Liver (tissue), 9 donors: ENCODE results near the gene GRAMD1A. TPM values are rescaled to one million over a fixed set of nuclear protein-coding genes. Genes with fewer than 3 reads are reported as not detected.

Experiments used
- DNase-seq: peaks from one replicate; pipeline ENCODE4 v3.0.0-alpha.2; 2017; ENCODE audit warnings: low spot score
- H3K27ac ChIP-seq, 2 donors: one replicate each; pipeline ENCODE4 v1.7.0; 2013; ENCODE audit warnings: inconsistent platforms in 2 of 2, low read length in 2 of 2, control low read depth in 1 of 2, low read depth in 1 of 2, mild to moderate bottlenecking in 1 of 2
- H3K27me3 ChIP-seq, 4 donors: one replicate each; pipeline versions ENCODE4 v1.6.1 to v1.7.0; 2013; ENCODE audit warnings: low read length in 3 of 4, inconsistent platforms in 1 of 4, mild to moderate bottlenecking in 1 of 4, moderate library complexity in 1 of 4; ENCODE audit not compliant: control insufficient read depth in 4 of 4, insufficient read depth in 4 of 4
- H3K36me3 ChIP-seq, 4 donors: one replicate each; pipeline versions ENCODE4 v1.6.1 to v1.7.0; 2013; ENCODE audit warnings: low read length in 3 of 4, mild to moderate bottlenecking in 3 of 4, low read depth in 1 of 4, moderate library complexity in 1 of 4; ENCODE audit not compliant: control insufficient read depth in 4 of 4, insufficient read depth in 3 of 4
- H3K4me1 ChIP-seq, 4 donors: one replicate each; pipeline versions ENCODE4 v1.6.1 to v1.7.0; 2013; ENCODE audit warnings: low read length in 3 of 4, mild to moderate bottlenecking in 3 of 4, moderate library complexity in 1 of 4; ENCODE audit not compliant: control insufficient read depth in 4 of 4, insufficient read depth in 4 of 4
- H3K4me3 ChIP-seq, 3 donors: one replicate each; pipeline versions ENCODE4 v1.6.1 to v1.7.0; 2013; ENCODE audit warnings: low read length in 3 of 3, control low read depth in 1 of 3, low read depth in 1 of 3, mild to moderate bottlenecking in 1 of 3
- H3K9ac ChIP-seq, 2 donors: one replicate each; pipeline ENCODE4 v1.7.0; 2013; ENCODE audit warnings: low read length in 2 of 2, mild to moderate bottlenecking in 2 of 2, moderate library complexity in 2 of 2, control low read depth in 1 of 2, low read depth in 1 of 2
- H3K9me3 ChIP-seq, 4 donors: one replicate each; pipeline versions ENCODE4 v1.6.1 to v1.7.0; 2013; ENCODE audit warnings: low read length in 3 of 4; ENCODE audit not compliant: control insufficient read depth in 4 of 4
- EGR1 ChIP-seq, 2 donors: IDR thresholded peaks; 2 replicates each; pipeline ENCODE4 v1.6.1; 2016 to 2018; ENCODE audit warnings: antibody characterized with exemption in 2 of 2, low read depth in 2 of 2
- FOXA1 ChIP-seq: IDR thresholded peaks from 2 replicates; pipeline ENCODE4 v1.6.1; 2016; ENCODE audit warnings: antibody characterized with exemption
- FOXA2 ChIP-seq: IDR thresholded peaks from 2 replicates; pipeline ENCODE4 v1.6.1; 2016; ENCODE audit warnings: antibody characterized with exemption
- GABPA ChIP-seq, 2 donors: IDR thresholded peaks in 1 of 2; conservative IDR thresholded peaks in 1 of 2; 2 replicates each; pipeline ENCODE4 v1.6.1; 2016; ENCODE audit warnings: antibody characterized with exemption in 2 of 2, mild to moderate bottlenecking in 1 of 2, moderate library complexity in 1 of 2
- HNF4A ChIP-seq, 2 donors: conservative IDR thresholded peaks; 2 replicates each; pipeline ENCODE4 v1.6.1; 2016; ENCODE audit warnings: antibody characterized with exemption in 2 of 2, mild to moderate bottlenecking in 2 of 2
- HNF4G ChIP-seq: IDR thresholded peaks from 2 replicates; pipeline ENCODE4 v1.6.1; 2016; ENCODE audit warnings: antibody characterized with exemption
- JUND ChIP-seq, 2 donors: IDR thresholded peaks; 2 replicates each; pipeline ENCODE4 v1.6.1; 2016; ENCODE audit warnings: antibody characterized with exemption in 2 of 2
- MAX ChIP-seq: IDR thresholded peaks from 2 replicates; pipeline ENCODE4 v1.6.1; 2016; ENCODE audit warnings: antibody characterized with exemption
- NR2F2 ChIP-seq: IDR thresholded peaks from 2 replicates; pipeline ENCODE4 v1.6.1; 2016; ENCODE audit warnings: antibody characterized with exemption
- RAD21 ChIP-seq, 2 donors: IDR thresholded peaks; 2 replicates each; pipeline ENCODE4 v1.6.1; 2016; ENCODE audit warnings: antibody characterized with exemption in 2 of 2, mild to moderate bottlenecking in 2 of 2
- REST ChIP-seq: IDR thresholded peaks from 2 replicates; pipeline ENCODE4 v1.6.1; 2016; ENCODE audit warnings: antibody characterized with exemption, mild to moderate bottlenecking
- RXRA ChIP-seq, 2 donors: IDR thresholded peaks; 2 replicates each; pipeline ENCODE4 v1.6.1; 2017 to 2018; ENCODE audit warnings: antibody characterized with exemption in 2 of 2, mild to moderate bottlenecking in 1 of 2
- SP1 ChIP-seq: IDR thresholded peaks from 2 replicates; pipeline ENCODE4 v1.6.1; 2018; ENCODE audit warnings: antibody characterized with exemption, mild to moderate bottlenecking
- TAF1 ChIP-seq: conservative IDR thresholded peaks from 2 replicates; pipeline ENCODE4 v1.6.1; 2016; ENCODE audit warnings: antibody characterized with exemption, mild to moderate bottlenecking
- WGBS: extraction: QIAGEN DNeasy Blood & Tissue Kit; methylation state at CpG from one replicate; pipeline ENCODE4 v1.1.7; 2013; 5-methylcytosine and 5-hydroxymethylcytosine counted together
- polyA plus RNA-seq, 2 donors: library from polyadenylated mRNA; stranded (reverse) in 1 of 2; unstranded in 1 of 2; fragments of 200-250 nt in 1 of 2; fragments of >200 nt in 1 of 2; fragmentation: Nextera tagmentation in 1 of 2; extraction: Ambion mirVana in 1 of 2; gene quantifications; one replicate each; pipeline versions ENCODE4 v1.2.1 to v1.2.3, GENCODE V29; 2013 to 2015
- total RNA-seq, 2 donors: library from RNA; depleted of rRNA; stranded (reverse); fragments of >200 nt; gene quantifications; one replicate each; pipeline ENCODE4 v1.2.3, GENCODE V29; 2014
- TF ChIP-seq, protein P1 (sequence below): fragments of 150-350 bp; IDR thresholded peaks from 2 replicates; pipeline ENCODE4 v1.5.1; 2017; ENCODE audit warnings: improper control_type of control experiment, low read depth, low read length; ENCODE audit not compliant: missing input control
- TF ChIP-seq, protein P2 (sequence below): IDR thresholded peaks from 2 replicates; pipeline ENCODE4 v1.6.1; 2016; ENCODE audit warnings: antibody characterized with exemption
- TF ChIP-seq, protein P3 (sequence below): IDR thresholded peaks from 2 replicates; pipeline ENCODE4 v1.6.1; 2016; ENCODE audit warnings: antibody characterized with exemption
- donor health status: healthy.
- donor health status: healthy.
- donor health status: healthy.
- donor health status: healthy.
- donor health status: healthy.

GRAMD1A gene
- total and polyA plus RNA-seq, 4 donors: 8.6 to 14.1 (median 11.2) TPM

- TF ChIP-seq, protein P1, sequence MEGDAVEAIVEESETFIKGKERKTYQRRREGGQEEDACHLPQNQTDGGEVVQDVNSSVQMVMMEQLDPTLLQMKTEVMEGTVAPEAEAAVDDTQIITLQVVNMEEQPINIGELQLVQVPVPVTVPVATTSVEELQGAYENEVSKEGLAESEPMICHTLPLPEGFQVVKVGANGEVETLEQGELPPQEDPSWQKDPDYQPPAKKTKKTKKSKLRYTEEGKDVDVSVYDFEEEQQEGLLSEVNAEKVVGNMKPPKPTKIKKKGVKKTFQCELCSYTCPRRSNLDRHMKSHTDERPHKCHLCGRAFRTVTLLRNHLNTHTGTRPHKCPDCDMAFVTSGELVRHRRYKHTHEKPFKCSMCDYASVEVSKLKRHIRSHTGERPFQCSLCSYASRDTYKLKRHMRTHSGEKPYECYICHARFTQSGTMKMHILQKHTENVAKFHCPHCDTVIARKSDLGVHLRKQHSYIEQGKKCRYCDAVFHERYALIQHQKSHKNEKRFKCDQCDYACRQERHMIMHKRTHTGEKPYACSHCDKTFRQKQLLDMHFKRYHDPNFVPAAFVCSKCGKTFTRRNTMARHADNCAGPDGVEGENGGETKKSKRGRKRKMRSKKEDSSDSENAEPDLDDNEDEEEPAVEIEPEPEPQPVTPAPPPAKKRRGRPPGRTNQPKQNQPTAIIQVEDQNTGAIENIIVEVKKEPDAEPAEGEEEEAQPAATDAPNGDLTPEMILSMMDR: no peak
- no peak for TF ChIP-seq TAF1
- TF ChIP-seq HNF4G: no peak
- no peak for TF ChIP-seq JUND (IDR thresholded peaks at IDR 0.05)
Measured at GRCh38 chr19:35033067-35034004, 33.2 kb downstream of the GRAMD1A start (continued).

DNA sequence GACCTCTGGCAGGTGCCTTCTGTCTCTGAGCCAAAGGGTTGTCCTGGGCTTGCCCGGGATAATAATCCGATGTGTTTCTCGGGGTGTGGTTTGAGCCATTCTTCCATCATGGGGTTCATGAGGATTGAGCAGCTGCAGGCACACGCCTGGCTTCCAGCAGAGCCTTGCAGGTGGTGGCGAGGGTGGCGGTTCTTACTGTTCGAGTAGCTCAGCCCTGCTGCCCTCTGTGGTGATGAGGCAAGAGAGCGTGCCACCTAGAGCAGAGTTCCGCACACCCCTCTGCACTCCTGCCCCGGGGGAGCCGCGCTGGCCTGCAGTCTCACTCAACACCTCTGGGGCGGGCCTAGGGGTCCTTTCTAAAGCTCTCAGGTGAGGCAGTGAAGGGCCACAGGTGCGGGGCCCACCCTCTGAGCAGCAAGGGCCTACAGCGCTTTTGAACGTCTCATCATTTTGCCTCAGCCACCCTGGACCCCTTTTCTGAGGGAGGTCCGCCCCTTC is 33.9 kb downstream of the GRAMD1A start:
- Histone ChIP-seq H3K27ac (no peak overlapping the region), H3K4me1 (peaks cover 6 to 24% (median 8%) of the 10 kb centered on the region in 4 donors), H3K9ac (no peak overlapping the region), H3K9me3 (no peaks in the 10 kb centered on the region), H3K27me3 (no peaks in the 10 kb centered on the region), H3K36me3 (no peaks in the 10 kb centered on the region), H3K4me3 (no peak overlapping the region)
- TF ChIP-seq, protein P1: no peak
- TF ChIP-seq, protein P2, sequence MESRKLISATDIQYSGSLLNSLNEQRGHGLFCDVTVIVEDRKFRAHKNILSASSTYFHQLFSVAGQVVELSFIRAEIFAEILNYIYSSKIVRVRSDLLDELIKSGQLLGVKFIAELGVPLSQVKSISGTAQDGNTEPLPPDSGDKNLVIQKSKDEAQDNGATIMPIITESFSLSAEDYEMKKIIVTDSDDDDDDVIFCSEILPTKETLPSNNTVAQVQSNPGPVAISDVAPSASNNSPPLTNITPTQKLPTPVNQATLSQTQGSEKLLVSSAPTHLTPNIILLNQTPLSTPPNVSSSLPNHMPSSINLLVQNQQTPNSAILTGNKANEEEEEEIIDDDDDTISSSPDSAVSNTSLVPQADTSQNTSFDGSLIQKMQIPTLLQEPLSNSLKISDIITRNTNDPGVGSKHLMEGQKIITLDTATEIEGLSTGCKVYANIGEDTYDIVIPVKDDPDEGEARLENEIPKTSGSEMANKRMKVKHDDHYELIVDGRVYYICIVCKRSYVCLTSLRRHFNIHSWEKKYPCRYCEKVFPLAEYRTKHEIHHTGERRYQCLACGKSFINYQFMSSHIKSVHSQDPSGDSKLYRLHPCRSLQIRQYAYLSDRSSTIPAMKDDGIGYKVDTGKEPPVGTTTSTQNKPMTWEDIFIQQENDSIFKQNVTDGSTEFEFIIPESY: no peak
- TF ChIP-seq MAX (no peak), REST (no peak), RXRA (IDR thresholded peaks at IDR 0.05) (no peak), HNF4G (no peak), FOXA2 (no peak), GABPA (IDR thresholded peaks at IDR 0.05 in 1 of 2, conservative IDR thresholded peaks at IDR 0.05 in 1 of 2) (no peak), RAD21 (IDR thresholded peaks at IDR 0.05) (no peak), FOXA1 (no peak), EGR1 (IDR thresholded peaks at IDR 0.05; ENCODE audit: low read depth in 2 of 2) (no peak), JUND (IDR thresholded peaks at IDR 0.05) (no peak), SP1 (no peak), TAF1 (no peak), HNF4A (conservative IDR thresholded peaks at IDR 0.05) (no peak), NR2F2 (no peak)
- TF ChIP-seq, protein P3, sequence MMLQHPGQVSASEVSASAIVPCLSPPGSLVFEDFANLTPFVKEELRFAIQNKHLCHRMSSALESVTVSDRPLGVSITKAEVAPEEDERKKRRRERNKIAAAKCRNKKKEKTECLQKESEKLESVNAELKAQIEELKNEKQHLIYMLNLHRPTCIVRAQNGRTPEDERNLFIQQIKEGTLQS: no peak
- 91% methylated on average over 17 of the region's 17 CpGs for WGBS
- DNase-seq: no peak
